Neural progenitor cell (in vitro differentiated cells): ENCODE data around the gene IFITM10. TPM values are rescaled to one million over a fixed set of nuclear protein-coding genes. Genes with fewer than 3 reads are reported as not detected.

Experiments used
- DNase-seq: peaks from one replicate; pipeline ENCODE4 v3.0.0-alpha.2; 2016; ENCODE audit warnings: low spot score
- H2AFZ ChIP-seq: fragments of 200-600 bp; sonication (generic); replicated peaks from 2 replicates; pipeline ENCODE4 v1.6.1; 2016; ENCODE audit warnings: antibody characterized with exemption
- H3F3A ChIP-seq: fragments of 200-600 bp; sonication (generic); 2 replicates; pipeline ENCODE4 v1.6.1; 2016; ENCODE audit warnings: antibody characterized with exemption, low read depth
- H3K27ac ChIP-seq: fragments of 200-600 bp; sonication (generic); 2 replicates; pipeline ENCODE4 v1.5.1; 2016; ENCODE audit warnings: mild to moderate bottlenecking
- H3K27me3 ChIP-seq: fragments of 200-600 bp; sonication (generic); 2 replicates; pipeline ENCODE4 v1.6.1; 2016; ENCODE audit warnings: mild to moderate bottlenecking, moderate library complexity
- H3K36me3 ChIP-seq: fragments of 200-600 bp; sonication (generic); 2 replicates; pipeline ENCODE4 v1.5.1; 2016
- H3K4me1 ChIP-seq: fragments of 200-600 bp; sonication (generic); 2 replicates; pipeline ENCODE4 v1.6.1; 2016; ENCODE audit warnings: mixed run types
- H3K4me2 ChIP-seq: fragments of 200-600 bp; sonication (generic); 2 replicates; pipeline ENCODE4 v1.6.1; 2016
- H3K4me3 ChIP-seq: fragments of 200-600 bp; sonication (generic); 2 replicates; pipeline ENCODE4 v1.5.1; 2016
- H3K79me2 ChIP-seq: fragments of 200-600 bp; sonication (generic); 2 replicates; pipeline ENCODE4 v1.6.1; 2016; ENCODE audit warnings: low read depth
- H3K9ac ChIP-seq: fragments of 200-600 bp; sonication (generic); 2 replicates; pipeline ENCODE4 v1.6.1; 2016
- H3K9me3 ChIP-seq: fragments of 200-600 bp; sonication (generic); 2 replicates; pipeline ENCODE4 v1.5.1; 2016; ENCODE audit warnings: low read depth
- H4K20me1 ChIP-seq: fragments of 200-600 bp; sonication (generic); 2 replicates; pipeline ENCODE4 v1.6.1; 2016; ENCODE audit warnings: low read depth
- H3K27ac Mint-ChIP-seq: 3 replicates; pipeline ENCODE4 v1.8.0; 2021; ENCODE audit warnings: mixed read lengths
- H3K27me3 Mint-ChIP-seq: 2 replicates; pipeline ENCODE4 v1.8.0; 2022; ENCODE audit warnings: low read depth, mild to moderate bottlenecking, inconsistent platforms, moderate library complexity, mixed read lengths; ENCODE audit not compliant: insufficient read depth
- H3K36me3 Mint-ChIP-seq: 3 replicates; pipeline ENCODE4 v1.8.0; 2021; ENCODE audit warnings: mixed read lengths
- H3K4me1 Mint-ChIP-seq: 3 replicates; pipeline ENCODE4 v1.8.0; 2021; ENCODE audit warnings: mixed read lengths
- H3K4me3 Mint-ChIP-seq: 3 replicates; pipeline ENCODE4 v1.8.0; 2021; ENCODE audit warnings: mild to moderate bottlenecking, moderate library complexity, mixed read lengths
- H3K9me3 Mint-ChIP-seq: 3 replicates; pipeline ENCODE4 v1.8.0; 2020; ENCODE audit warnings: mixed read lengths
- EZH2 ChIP-seq: fragments of 200-600 bp; sonication (generic); IDR thresholded peaks from 2 replicates; pipeline ENCODE4 v1.6.1; 2017; ENCODE audit warnings: antibody characterized with exemption, mild to moderate bottlenecking, moderate library complexity
- EZH2phosphoT487 ChIP-seq: fragments of 200-600 bp; sonication (generic); IDR thresholded peaks from 2 replicates; pipeline ENCODE4 v1.6.1; 2017; ENCODE audit warnings: antibody characterized with exemption
- total RNA-seq: library from RNA; depleted of rRNA; stranded (reverse); fragments of >200 nt; gene quantifications from 2 replicates; pipeline ENCODE4 v1.2.3, GENCODE V29; 2015; ENCODE audit warnings: low replicate concordance
- TF ChIP-seq, protein P1 (sequence below): fragments of 200-600 bp; sonication (generic); IDR thresholded peaks from 2 replicates; pipeline ENCODE4 v1.5.1; 2017; ENCODE audit warnings: antibody characterized with exemption, mild to moderate bottlenecking

Gene IFITM10
- total RNA-seq, 1 donor from 2014 or later = not detected

DNA sequence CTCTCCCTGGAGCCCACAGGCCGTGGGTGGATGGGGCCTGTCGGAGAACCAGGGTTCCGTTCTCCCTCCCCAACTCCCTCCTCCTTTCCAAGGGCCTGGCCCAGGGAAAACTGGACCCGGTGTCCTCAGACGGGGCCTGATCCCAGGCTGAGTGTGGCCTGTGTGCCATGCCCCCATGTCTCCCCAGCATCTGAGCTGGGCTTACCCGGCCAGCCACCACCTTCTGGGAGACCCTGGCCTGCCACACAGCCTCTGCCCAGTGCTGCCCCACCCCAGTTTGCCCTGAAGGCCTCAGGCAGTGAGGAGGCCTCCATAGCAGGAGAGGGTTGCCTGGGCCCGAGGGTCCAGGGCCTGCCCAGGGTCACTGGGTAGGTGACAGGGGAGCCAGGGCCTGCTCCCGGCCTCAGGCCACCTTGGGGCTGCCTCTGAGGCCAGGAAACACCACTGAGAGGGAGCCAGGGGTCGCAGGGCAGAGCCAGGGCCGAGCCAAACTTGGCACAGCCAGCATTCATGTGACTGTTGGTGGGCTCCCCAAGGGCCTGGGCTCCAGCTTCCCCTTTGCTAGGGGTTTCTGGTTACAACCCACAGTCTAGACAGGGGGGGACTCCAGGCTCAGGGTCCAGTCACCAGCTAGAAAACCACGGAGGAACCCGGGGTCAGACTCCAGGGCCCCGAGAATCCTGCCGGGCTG lies 590 bp upstream of the IFITM10 start:
- Histone ChIP-seq H3K79me2 (no peaks in the 10 kb centered on the region), H3K4me2 (no peak overlapping the region), H3K4me1 (peaks cover 18% of the 10 kb centered on the region), H3K9me3 (no peaks in the 10 kb centered on the region), H3K27me3 (peaks cover 44% of the 10 kb centered on the region), H3K4me3 (no peak overlapping the region), H4K20me1 (peaks cover 8% of the 10 kb centered on the region), H2AFZ (no peak overlapping the region), H3K36me3 (no peaks in the 10 kb centered on the region), H3K27ac (no peak overlapping the region), H3K9ac (no peak overlapping the region), H3F3A (peaks cover 10% of the 10 kb centered on the region)
- no peak overlapping the region for H3K27ac Mint-ChIP-seq
- peaks cover 12% of the 10 kb centered on the region for H3K4me1 Mint-ChIP-seq
- peaks cover 2% of the 10 kb centered on the region for H3K9me3 Mint-ChIP-seq
- TF ChIP-seq EZH2 (no peak), EZH2phosphoT487 (no peak)
- TF ChIP-seq, protein P1, sequence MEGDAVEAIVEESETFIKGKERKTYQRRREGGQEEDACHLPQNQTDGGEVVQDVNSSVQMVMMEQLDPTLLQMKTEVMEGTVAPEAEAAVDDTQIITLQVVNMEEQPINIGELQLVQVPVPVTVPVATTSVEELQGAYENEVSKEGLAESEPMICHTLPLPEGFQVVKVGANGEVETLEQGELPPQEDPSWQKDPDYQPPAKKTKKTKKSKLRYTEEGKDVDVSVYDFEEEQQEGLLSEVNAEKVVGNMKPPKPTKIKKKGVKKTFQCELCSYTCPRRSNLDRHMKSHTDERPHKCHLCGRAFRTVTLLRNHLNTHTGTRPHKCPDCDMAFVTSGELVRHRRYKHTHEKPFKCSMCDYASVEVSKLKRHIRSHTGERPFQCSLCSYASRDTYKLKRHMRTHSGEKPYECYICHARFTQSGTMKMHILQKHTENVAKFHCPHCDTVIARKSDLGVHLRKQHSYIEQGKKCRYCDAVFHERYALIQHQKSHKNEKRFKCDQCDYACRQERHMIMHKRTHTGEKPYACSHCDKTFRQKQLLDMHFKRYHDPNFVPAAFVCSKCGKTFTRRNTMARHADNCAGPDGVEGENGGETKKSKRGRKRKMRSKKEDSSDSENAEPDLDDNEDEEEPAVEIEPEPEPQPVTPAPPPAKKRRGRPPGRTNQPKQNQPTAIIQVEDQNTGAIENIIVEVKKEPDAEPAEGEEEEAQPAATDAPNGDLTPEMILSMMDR = no peak
- DNase-seq = no peak
- peaks cover 3% of the 10 kb centered on the region for H3K36me3 Mint-ChIP-seq
- peak overlapping the region; percentile 68 for H3K4me3 Mint-ChIP-seq
- H3K27me3 Mint-ChIP-seq = peaks cover 24% of the 10 kb centered on the region

DNA sequence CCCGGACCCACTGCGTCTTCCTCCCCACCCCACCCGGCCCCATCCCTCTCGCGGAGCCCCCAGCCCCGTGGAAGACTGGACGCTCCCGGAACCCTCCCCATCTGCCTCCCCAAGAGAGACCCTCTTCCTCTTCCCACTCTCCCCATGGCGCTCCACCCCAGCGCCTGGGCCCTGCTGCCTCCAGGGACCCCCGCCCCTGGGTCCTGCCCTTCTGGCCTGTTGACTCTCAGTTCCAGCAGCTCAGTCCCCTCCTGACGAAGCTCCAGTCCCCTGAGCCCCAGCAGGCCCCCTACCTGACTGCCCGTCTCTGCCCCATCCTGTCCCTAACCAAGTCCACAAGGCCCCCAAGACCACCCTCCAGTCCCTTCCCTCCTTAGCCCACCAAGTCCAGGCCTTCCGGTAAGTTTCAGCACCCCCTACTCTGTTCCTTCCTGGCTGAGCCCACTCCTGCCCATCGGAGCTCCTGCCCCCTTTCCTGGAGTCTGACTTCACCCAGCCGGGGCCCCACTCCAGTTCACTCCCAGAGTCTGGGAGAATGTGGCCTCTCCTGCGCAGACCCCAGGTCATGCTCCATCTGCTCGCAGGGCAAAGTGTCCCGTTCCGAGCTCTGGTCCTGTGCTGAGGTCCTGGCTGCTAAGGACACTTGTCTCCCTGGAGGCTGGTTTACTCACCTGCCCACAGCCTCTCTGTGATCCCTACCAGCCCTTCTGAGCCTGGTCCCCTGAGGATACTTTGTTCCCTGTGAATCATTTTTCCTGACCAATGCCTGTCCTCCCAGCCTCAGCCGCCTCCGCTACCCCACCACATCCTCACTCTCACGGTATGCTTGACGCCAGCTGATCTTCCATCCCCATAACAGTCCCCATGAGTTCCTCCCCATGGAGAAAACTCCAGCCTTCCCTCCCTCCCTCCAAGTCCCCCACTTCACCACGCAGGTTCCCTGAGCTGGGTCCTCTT lies 722 bp downstream of the IFITM10 start:
- DNase-seq = no peak
- H4K20me1 ChIP-seq = peaks cover 8% of the 10 kb centered on the region
- TF ChIP-seq, protein P1 = no peak
- TF ChIP-seq EZH2phosphoT487 = no peak
- no peak for TF ChIP-seq EZH2
- peaks cover 28% of the 10 kb centered on the region for H3K27me3 Mint-ChIP-seq
- no peak overlapping the region for H3K27ac Mint-ChIP-seq
- H3K79me2 ChIP-seq = no peaks in the 10 kb centered on the region
- peak overlapping the region; percentile 60 for H3K4me3 ChIP-seq
- H3K36me3 Mint-ChIP-seq = peaks cover 4% of the 10 kb centered on the region
- peak overlapping the region; percentile 68 for H3K4me3 Mint-ChIP-seq
- H3K27ac ChIP-seq = no peak overlapping the region
- peaks cover 18% of the 10 kb centered on the region for H3K4me1 ChIP-seq
- no peaks in the 10 kb centered on the region for H3K9me3 ChIP-seq
- peaks cover 15% of the 10 kb centered on the region for H3F3A ChIP-seq
- peak overlapping the region; percentile 95 for H3K4me2 ChIP-seq
- H3K9me3 Mint-ChIP-seq = peaks cover 7% of the 10 kb centered on the region
- H3K36me3 ChIP-seq = no peaks in the 10 kb centered on the region
- H3K9ac ChIP-seq = no peak overlapping the region
- H3K4me1 Mint-ChIP-seq = peaks cover 15% of the 10 kb centered on the region
- H2AFZ ChIP-seq = no peak overlapping the region
- H3K27me3 ChIP-seq = peaks cover 51% of the 10 kb centered on the region

DNA sequence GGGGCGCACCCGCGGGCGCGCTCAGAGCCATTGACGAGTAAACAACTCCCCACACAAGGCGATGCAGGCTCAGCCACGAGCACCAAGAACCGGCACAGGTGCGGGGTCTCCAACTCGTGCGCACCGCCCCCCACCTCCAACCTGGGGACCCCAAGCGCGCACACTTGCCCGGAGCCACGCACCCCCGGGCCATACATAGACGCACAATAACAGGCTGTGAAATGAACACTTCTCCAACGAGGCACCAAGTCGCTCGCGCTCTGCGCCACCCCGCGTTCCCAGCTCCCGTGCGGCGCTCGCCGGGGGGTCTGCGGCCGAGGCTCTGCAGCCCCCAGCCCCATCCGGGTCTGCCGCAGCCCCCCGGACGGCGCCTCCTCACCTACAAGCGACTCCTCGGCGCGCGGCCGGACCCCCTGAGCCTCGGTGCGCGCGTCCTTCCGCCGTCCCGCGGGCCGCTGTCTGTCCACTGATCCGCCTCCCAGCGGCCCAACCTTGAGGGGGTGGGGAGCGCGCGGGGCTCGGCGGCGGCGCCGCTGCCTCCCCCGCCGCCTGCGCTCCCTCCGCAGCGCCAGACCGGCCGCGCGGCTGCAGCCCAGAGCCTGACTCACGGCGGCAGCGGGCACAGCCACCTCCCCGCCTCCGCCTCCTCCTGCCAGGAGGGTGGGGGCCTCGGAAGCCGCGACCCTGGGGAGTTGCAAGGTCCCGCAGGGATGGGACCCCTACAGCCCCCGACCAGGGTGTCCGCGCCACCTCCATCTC lies 1.6 kb downstream of the IFITM10 start:
- Histone ChIP-seq H3K27ac (no peak overlapping the region), H3K36me3 (no peaks in the 10 kb centered on the region), H3K4me1 (peaks cover 18% of the 10 kb centered on the region), H3K4me3 (peak overlapping the region; percentile 60), H3K9me3 (no peaks in the 10 kb centered on the region), H3K4me2 (peak overlapping the region; percentile 95), H3K27me3 (peaks cover 51% of the 10 kb centered on the region), H3K9ac (no peak overlapping the region), H3K79me2 (no peaks in the 10 kb centered on the region), H4K20me1 (peaks cover 8% of the 10 kb centered on the region), H2AFZ (peak overlapping the region; percentile 6), H3F3A (peaks cover 15% of the 10 kb centered on the region)
- Mint-ChIP-seq H3K4me3 (peak overlapping the region; percentile 55), H3K4me1 (peaks cover 15% of the 10 kb centered on the region), H3K27me3 (peaks cover 28% of the 10 kb centered on the region), H3K36me3 (peaks cover 4% of the 10 kb centered on the region), H3K27ac (no peak overlapping the region), H3K9me3 (peaks cover 7% of the 10 kb centered on the region)
- TF ChIP-seq, protein P1 = no peak
- TF ChIP-seq EZH2 (peak; percentile 90), EZH2phosphoT487 (peak; percentile 88)
- DNase-seq = peak; percentile 65
